HG02970 (cell line): Measurements from ENCODE around the gene FAP.
A peak's percentile ranks its signal among the peaks of the same experiment; 100 is the strongest.

Source experiments
- ATAC-seq: cut with Tn5 transposase; IDR thresholded peaks from one replicate; pipeline ENCODE4 v1.9.1; 2021; ENCODE audit warnings: mild to moderate bottlenecking, moderate library complexity, moderate number of reproducible peaks; ENCODE audit not compliant: unreplicated experiment, low FRiP score

Gene FAP

DNA sequence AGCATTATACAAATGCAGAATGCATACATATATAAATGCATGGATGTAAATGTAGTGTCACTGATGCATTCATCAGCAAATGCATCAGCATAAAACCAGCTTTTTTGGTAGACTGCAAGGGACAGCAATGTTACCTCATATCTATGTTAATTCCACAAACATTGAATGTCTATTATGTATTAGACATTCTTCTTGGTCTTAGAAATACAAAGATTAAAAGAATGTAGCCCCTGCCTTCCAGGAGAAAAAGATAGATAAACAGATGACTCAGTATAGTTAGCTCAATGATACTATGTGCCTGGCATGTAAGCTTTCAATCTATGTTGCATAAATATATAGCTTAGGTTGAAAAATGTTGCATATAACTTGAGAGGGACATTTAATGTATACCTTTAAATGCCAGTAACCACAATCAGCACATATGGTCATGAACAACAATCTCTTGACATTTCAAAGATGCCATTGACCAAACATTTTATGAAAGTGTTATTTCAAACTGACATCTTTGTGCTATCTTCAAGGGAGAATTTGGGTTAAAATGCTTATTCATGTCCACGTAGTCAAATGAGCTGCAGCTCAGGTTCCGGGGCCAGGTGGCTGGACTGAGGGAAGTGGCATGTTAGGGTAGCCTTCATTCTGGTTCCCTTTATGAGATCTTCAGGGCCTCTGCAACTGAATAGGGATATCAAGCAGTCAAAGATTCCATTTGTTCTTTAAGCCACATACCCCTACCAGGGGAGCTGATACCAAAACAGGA, 46.0 kb downstream of the FAP start:
- no peak for ATAC-seq

- no peak for ATAC-seq
These were observed 46.6 kb downstream of the FAP start for GRCh38 chr2:162196638-162197037.

GRCh38 chr2:162188451-162188850, 54.8 kb downstream of the FAP start:
- no peak for ATAC-seq

GRCh38 chr2:162185541-162186232, 57.6 kb downstream of the FAP start:
- no peak for ATAC-seq

DNA sequence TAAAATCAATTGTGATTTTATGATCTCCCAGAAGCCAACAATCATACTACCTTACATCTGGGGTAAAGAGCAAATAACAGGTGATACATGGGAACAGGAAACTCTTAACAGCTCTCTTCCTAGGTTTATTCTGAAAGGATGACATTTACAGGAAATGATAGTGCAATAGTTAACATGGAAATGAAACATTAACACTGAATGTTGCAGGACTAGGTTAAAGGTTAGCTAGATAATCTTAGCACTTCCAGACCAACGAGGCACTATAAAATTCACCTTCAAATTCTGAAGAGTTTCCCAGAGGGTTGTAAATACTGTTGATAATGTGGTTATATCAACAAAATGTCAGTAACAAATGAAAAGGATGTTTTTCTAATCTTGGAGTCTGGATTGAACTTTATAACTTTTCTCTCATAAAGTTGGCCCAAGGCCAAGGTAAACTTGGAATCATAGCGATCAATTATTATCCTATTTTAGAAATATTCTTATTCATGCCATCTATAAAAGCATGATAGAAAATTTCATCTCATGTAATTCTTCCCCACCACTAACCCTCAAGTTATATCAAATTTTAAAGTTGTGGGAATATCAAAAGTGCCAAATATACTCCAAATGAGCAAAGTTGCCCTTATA, 58.3 kb downstream of the FAP start:
- ATAC-seq = no peak

GRCh38 chr2:162184359-162184758, 58.9 kb downstream of the FAP start:
- ATAC-seq = no peak

DNA sequence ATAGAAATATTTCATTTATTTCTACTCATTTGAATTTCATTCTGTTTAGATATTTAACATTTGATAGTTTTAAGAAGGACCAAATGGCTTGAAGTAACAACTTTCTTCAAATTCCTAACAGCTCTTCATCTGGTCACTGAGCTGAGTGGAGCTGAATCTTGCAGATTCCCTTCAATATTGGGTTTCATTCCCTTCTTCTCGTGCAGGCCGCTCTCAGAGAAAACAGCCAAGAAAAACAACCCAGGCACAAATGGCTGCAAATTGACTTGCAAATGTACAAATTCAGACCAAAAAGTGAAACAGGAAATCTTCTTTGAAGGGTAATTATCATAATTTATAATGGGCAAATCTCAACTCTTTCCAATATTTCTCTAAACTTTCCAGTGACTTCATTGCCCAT, 60.9 kb downstream of the FAP start:
- ATAC-seq = no peak

GRCh38 chr2:162177301-162177700, 65.9 kb downstream of the FAP start:
- no peak for ATAC-seq

DNA sequence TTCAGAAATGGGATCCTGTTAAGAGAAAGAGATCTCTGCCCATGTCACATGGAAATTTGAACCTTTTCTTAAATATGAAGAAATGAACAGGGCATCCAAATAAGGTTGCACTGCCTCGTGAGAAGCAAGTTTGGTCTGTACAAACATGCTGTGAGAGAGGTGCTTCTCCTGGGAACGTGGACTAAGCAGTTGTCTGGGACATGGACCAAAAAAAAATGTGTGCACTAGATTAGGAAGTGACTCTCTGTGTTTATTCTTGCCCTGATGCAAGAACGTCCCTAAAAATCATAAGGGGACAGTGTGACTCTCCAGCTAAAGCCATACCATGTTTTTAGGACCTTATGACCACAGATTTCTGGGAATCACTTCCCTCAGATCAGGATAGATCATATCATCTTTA, 67.5 kb downstream of the FAP start:
- ATAC-seq = no peak

GRCh38 chr2:162174746-162175145, 68.5 kb downstream of the FAP start:
- no peak for ATAC-seq

DNA sequence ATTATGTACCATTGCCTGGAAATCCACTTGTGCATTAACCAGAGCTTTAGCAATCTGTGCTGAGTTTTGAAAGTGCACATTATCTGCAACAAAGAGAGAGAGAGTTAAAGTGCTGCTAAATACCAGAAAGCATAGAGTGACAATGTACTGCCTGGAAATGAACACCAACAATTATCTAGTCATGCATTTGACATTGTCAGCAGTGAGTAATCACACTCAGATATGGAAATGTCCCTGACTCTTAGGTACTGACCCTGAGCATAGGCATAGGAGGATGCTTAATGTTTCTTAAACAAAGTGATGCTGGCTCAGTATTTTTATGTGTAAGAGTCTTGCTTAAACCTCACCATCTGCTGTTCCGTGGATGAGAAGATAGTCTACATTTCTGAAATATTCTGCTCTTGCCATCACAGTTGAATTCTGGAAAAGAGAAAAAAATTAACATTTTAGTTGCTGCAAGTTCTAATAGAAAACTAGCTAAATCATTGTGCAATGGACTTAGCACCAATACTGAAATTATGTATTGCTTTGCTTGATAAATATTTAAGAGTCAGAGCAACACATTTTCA, 70.4 kb downstream of the FAP start:
- ATAC-seq = no peak

DNA sequence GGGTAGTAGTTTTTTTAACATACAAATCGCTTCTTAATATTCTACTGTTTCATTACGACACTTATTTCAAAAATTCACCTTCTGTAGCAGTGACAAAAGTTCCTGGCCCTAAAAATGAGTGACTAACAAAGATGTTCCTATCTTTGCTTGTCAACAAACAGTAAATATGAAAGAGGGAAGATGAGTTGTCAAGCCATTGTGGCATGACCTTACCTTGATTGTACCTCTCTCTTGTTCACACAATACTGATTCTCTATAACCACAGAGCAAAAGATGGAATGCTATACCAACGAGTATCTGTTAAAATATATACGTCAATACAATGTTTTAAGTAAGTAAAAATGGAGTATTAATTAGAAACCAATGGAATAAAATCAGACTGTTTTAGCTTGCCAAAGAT, 76.5 kb downstream of the FAP start:
- no peak for ATAC-seq

DNA sequence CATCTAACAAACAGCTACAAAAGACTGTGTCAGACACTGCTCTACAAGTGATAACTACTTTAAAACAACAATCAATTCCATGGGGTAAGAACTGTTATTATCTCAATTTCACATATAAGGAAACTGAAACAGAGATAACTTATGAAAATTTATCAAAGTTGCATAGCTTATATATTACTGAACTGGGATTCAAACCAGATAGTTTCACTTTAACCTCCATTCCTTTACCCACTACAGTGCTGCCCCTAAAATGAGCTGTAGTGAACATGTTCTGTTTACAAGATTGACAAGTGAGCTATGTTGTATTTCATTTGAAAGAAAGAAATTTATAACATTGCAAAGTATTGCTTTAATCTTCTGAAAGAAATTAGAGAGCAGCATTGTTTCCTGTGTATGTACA, 77.1 kb downstream of the FAP start:
- ATAC-seq = no peak

- ATAC-seq = no peak
These were observed 78.4 kb downstream of the FAP start for GRCh38 chr2:162164802-162165201.

DNA sequence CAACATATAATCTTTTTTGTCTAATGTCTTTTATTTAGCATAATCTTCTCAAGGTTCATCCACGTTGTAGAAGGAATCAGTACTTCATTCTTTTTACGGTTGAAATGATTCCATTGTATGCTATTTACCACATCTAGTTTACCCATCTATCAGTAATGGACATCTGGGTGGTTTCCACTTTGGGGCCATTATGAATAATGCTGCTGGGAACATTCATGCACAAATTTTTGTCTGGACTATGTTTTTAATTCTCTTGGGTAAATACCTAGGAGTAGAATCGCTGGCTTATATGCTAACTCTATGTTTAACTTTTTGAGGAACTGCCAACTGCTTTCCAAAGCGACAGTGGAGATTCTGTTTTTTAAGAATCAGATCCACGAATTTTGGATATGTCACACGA, 83.8 kb downstream of the FAP start:
- no peak for ATAC-seq

- no peak for ATAC-seq
These were observed 87.1 kb downstream of the FAP start for GRCh38 chr2:162156149-162156548.

DNA sequence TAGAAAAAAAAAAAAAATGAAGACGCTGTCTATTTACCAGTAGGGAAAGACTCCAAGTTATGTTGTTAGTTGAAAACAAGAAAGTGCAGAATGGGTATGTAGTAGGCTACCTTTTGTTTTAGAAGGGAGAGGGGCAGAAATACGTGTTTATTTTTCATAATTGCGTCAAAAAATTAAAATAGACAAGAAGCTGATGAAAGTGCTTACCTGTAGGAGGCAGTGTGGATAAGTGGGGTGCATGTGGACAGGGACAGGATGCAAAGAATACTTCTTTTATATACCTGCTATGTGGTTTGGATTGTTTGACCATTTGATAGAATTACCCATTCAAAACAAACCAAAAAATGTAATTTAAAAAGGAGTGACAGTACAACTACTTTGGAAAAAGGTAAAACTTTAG, 88.2 kb downstream of the FAP start:
- no peak for ATAC-seq

DNA sequence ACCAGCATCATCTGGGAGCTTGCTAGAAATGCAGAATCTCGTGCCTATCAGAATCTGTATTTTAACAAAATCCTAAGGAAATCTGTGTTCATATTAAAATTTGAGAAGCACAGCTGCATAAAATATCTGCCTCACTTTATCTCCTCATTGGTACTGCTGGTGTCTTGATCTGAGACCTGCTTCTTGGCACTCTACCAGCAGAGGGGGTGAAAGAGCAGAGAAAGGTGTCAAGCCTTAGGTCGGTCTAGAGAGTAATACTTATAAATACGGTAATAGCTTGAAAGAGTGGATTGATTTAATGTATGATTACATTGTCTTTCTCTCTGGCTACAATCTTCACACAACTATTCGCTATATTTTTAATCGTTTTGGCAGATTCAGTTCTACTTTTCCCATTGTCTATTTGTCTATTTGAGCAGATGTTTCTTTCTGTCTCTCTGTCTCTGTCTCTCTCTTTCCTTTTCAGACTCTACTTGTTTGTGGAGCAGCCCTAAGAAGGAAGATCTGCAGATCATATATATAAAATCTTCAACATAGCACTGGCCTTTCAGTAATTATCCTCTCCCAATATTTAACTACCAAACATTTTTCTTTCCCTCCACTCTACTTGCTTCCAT, 89.5 kb downstream of the FAP start:
- peak; percentile 97 for ATAC-seq

GRCh38 chr2:162152147-162152546, 91.1 kb downstream of the FAP start, which contains the start of gene GCG:
GCG (minus strand) TSS chr2:162152247; CDS start chr2:162149178, 3,069 bp downstream.
- ATAC-seq = no peak

DNA sequence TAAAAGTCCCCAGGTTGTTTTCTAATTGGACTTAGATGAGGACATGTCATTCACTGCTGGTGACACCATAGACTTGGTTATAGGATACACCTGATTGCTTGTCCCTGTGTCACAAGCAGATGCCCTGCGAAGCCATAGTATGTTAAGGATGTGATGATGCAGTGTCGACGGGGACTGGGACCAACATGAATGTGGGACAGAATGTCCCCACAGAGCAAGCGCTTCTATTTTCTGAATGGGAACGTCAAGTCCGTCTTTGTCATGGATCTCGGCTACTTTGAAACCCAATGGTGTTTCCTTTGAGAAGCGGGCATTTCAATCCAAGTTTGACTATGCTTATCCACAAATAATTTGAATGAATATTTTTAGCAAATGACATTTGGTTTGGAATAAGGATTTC, 93.3 kb downstream of the FAP start:
- no peak for ATAC-seq

GRCh38 chr2:162149466-162149865, 93.8 kb downstream of the FAP start:
- no peak for ATAC-seq
